Cerebellar cortex (tissue), 1 donor: ENCODE results near the gene NSG2.

Experiments used
- DNase-seq: peaks from one replicate; pipeline ENCODE4 v3.0.0-alpha.2; 2015; ENCODE audit warnings: low spot score

Gene NSG2

DNA sequence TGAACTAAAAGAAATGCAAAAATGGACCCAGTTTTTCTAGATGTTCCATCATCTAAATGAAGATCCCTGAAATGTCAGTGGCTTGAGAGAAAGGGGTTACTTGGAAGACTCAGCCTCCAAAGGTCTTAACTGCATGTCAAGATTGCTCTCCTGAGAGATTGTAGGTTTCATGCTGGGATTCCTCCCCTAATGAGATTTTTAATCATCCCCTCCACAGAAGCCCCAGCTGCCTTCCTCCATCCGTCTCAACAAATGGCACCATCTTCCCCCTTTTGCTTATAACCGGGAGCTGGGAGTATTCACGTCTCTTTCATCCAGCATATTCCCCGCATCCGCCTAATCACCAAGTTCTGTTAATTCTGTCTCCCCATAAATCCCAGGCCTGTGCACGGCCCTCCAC, 104.5 kb downstream of the NSG2 start:
- DNase-seq, result no peak

DNA sequence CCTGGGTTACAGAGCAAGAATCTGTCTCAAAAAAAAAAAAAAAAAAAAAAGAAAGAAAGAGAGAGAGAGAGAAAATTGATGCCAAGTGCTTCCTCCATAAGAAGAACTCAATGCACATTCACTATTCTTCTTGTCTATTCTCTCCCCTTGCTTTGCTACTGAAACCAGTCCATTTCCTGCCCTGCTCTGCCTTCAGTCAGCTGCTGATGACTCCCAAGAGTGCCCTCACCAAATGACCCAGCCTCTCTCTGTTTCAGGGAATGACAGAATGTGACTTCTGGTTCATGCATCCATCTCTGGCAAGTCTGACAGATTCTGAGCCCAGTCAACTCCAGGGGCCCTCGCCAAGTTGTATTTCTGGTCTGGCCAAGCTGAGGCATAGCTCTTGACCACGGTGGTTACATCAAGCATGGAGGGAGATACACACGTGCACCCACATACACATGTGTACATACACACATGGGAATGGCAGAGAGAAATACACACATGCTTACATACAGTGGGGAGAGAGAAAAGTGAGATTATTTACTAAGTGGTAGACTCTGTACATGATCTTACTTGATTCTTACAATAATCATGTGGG, 106.2 kb downstream of the NSG2 start:
- DNase-seq, result no peak

DNA sequence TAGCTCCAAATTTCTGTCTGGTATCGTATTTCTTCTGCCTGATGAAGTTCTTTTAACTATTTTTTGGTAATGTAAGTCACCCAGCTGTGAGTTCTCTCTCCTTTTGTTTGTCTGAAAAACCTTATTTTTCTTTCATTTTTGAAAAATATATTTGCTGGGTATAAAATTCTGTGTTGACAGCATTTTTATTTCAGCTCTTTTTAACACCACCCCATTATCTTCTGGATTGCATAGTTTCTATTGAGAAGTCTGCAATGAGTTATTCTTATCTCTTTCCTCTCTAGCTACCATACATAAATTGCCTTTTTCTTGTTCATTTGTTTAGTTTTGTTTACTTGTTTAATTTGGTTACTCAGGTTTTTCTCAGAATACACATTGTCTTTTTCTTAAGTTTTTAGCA, 109.1 kb downstream of the NSG2 start:
- DNase-seq, result no peak

DNA sequence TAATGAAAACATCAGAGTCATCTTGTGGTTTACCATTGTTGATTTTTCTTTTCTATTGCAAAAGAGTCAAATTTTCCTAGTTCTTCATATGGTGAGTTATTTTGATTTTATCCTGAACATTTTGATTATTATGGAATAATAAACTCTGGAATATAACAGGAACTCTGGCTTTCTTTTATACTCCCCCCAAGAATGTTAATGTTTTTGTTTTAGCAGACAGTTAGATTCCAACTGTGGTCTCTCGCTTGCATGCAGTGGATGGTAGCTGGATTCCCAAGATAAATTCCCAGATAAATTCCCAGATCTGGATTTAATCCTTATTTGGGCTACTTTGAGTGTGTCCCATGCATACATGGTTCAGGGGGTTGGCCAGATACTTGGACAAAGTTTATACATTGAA, 109.8 kb downstream of the NSG2 start:
- no peak for DNase-seq

DNA sequence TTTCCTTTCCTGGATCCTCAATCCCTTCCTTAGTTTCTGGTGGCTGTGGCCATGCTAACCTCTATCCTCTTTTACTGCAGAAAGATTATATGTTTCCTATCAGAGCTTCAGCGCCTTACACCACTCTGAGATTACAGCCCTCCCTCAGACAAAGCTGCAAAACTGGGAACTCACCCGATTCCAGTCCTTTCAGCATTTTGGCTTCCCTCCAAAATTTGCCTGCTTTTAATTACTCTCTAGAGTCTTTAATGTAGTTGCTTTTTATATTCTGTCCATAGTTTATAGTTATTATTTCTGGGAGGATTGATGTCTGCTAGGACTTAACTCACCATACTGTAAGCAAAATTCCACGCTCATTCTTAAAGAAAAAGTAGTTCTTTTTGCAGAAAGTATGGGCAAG, 110.2 kb downstream of the NSG2 start:
- no peak for DNase-seq

DNA sequence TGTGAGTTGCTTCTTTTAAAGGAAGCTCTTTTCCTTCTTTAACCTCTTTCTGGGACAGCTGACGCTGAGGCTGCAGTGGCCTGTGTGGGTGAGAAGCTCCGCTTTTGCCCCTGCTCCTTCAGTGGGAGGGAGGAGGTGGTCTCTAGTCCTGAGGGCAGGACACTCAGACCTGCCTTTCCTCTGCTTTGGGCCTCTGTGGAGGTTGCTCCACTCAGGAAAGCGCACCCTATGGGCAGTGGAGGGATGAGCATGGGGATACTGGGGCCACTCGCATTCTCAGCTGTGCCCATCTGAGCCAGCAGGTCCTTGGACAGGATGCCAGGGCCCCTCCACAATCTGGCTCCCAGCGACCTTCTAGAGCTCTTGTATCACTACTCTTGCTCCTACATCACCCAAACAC, 111.5 kb downstream of the NSG2 start:
- DNase-seq, result no peak
